ENCODE measurements around the gene FGF12. TPM values are rescaled to one million over a fixed set of nuclear protein-coding genes. Genes with fewer than 3 reads are reported as not detected.

The FGF12 gene
- polyA plus RNA-seq, 2 of the 4 experiments (the other 2 are of a cell fraction), result 0.63 to 1.1 TPM

DNA sequence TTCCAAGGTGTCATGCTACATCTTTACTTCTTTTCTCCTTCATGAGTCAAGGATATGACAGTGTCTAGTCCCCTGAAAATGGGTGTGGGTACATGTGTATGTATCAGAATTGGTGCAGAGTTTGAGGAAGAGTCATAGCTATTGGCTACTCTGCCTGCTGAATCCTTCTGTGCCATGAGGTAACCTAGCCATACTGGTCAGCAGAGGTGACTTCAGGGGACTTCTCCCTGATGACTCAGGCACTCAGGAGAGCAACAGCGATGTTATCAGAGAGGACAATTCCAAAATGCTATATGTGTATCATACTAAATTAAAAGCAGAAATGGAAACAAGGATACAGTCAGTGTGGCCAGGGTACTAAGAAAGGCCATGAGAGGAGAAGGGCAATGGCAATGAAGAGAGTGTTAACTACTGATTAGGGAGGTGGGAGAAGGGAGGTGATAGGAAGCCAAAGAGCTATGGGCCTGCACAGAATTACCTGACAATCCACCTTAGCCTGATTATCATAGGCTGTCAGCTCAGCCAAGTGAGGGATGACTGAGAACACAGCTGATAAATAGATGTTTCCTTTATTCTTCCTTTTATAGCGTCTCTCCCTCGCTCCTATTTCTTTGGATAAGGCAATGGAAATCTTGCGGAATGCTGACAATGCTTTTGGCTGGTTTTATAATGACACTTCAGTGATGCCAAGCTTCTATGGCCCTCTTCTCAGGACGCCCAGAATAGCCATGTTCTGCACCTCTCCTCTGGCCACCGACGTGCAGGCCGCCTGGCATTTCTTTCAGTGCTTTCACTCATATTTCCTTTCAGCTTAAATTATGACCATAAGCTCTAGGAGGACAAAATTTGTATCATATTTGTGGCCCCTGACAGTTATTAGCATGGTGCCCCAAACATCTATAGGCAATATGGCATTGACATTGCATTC, 90.6 kb downstream of the FGF12 start:
- no peak for TF ChIP-seq HDAC2 (IDR thresholded peaks at IDR 0.05)
- no peak for TF ChIP-seq HOXA7 (CRISPR knock-in tag; IDR thresholded peaks at IDR 0.05)
- TF ChIP-seq, protein P1, sequence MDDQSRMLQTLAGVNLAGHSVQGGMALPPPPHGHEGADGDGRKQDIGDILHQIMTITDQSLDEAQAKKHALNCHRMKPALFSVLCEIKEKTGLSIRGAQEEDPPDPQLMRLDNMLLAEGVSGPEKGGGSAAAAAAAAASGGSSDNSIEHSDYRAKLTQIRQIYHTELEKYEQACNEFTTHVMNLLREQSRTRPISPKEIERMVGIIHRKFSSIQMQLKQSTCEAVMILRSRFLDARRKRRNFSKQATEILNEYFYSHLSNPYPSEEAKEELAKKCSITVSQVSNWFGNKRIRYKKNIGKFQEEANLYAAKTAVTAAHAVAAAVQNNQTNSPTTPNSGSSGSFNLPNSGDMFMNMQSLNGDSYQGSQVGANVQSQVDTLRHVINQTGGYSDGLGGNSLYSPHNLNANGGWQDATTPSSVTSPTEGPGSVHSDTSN (IDR thresholded peaks at IDR 0.05), result no peak
- Histone ChIP-seq H3K4me1 (no peaks in the 10 kb centered on the region), H3K4me2 (no peak overlapping the region), H3K27ac (no peak overlapping the region), H3K9me3 (no peaks in the 10 kb centered on the region), H3K4me3 (no peak overlapping the region)
- FAIRE-seq (no peak), DNase-seq (ENCODE audit: low read depth in 1 of 2, low spot score in 1 of 2) (no peak), ATAC-seq (no peak)
- WGBS (ENCODE audit: missing lambda C conversion rate), result 26% methylated on average over 8 of the region's 8 CpGs
- POLR2A ChIA-PET, result no interaction called here
- CTCF ChIA-PET, result no interaction called here

DNA sequence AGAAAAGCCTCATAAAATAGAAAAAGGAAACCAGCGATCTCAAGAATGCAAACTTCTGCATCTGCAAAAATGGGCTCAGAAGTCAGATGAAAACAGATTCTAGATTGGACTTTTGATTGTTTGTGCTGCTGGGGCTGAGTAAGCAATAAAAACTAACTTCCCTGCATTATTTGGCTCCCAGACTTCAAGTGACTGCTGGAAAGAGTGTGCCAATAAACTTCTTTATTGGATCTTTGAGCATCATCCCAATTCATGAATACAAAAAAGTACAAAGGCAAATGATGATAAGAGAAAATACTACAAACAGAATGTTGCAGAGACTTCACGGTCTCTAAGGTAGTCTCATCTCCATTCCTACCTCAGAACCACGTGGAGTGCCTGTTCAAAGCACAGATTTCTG, 97.9 kb downstream of the FGF12 start:
- 29% methylated on average over 3 of the region's 3 CpGs for WGBS (ENCODE audit: missing lambda C conversion rate)
- DNase-seq (ENCODE audit: low read depth in 1 of 2, low spot score in 1 of 2) (no peak), FAIRE-seq (no peak), ATAC-seq (no peak)
- Histone ChIP-seq H3K9me3 (no peaks in the 10 kb centered on the region), H3K27ac (no peak overlapping the region), H3K4me2 (no peak overlapping the region), H3K4me1 (no peaks in the 10 kb centered on the region), H3K4me3 (no peak overlapping the region)
- CTCF ChIA-PET, result no interaction called here
- POLR2A ChIA-PET, result no interaction called here
- TF ChIP-seq HOXA7 (CRISPR knock-in tag; IDR thresholded peaks at IDR 0.05) (no peak), FOSB (CRISPR knock-in tag; IDR thresholded peaks at IDR 0.05) (no peak), BHLHE40 (IDR thresholded peaks at IDR 0.05; ENCODE audit: low read depth, low read length) (no peak), RNF2 (IDR thresholded peaks at IDR 0.05; ENCODE audit: borderline replicate concordance, low read depth) (no peak), ZSCAN20 (CRISPR knock-in tag; IDR thresholded peaks at IDR 0.05) (no peak), TP53 (CRISPR knock-in tag; IDR thresholded peaks at IDR 0.05) (no peak), SMC3 (IDR thresholded peaks at IDR 0.05) (no peak), KDM5A (IDR thresholded peaks at IDR 0.05) (no peak), FOSL2 (IDR thresholded peaks at IDR 0.05) (no peak), FOSL2 (CRISPR knock-in tag; IDR thresholded peaks at IDR 0.05) (no peak), EHMT2 (IDR thresholded peaks at IDR 0.05; ENCODE audit: low read depth) (no peak), CHD4 (IDR thresholded peaks at IDR 0.05; ENCODE audit: borderline replicate concordance) (no peak), SREBF2 (IDR thresholded peaks at IDR 0.05) (no peak), EP300 (IDR thresholded peaks at IDR 0.05) (no peak)
- TF ChIP-seq, protein P2, sequence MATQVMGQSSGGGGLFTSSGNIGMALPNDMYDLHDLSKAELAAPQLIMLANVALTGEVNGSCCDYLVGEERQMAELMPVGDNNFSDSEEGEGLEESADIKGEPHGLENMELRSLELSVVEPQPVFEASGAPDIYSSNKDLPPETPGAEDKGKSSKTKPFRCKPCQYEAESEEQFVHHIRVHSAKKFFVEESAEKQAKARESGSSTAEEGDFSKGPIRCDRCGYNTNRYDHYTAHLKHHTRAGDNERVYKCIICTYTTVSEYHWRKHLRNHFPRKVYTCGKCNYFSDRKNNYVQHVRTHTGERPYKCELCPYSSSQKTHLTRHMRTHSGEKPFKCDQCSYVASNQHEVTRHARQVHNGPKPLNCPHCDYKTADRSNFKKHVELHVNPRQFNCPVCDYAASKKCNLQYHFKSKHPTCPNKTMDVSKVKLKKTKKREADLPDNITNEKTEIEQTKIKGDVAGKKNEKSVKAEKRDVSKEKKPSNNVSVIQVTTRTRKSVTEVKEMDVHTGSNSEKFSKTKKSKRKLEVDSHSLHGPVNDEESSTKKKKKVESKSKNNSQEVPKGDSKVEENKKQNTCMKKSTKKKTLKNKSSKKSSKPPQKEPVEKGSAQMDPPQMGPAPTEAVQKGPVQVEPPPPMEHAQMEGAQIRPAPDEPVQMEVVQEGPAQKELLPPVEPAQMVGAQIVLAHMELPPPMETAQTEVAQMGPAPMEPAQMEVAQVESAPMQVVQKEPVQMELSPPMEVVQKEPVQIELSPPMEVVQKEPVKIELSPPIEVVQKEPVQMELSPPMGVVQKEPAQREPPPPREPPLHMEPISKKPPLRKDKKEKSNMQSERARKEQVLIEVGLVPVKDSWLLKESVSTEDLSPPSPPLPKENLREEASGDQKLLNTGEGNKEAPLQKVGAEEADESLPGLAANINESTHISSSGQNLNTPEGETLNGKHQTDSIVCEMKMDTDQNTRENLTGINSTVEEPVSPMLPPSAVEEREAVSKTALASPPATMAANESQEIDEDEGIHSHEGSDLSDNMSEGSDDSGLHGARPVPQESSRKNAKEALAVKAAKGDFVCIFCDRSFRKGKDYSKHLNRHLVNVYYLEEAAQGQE (IDR thresholded peaks at IDR 0.05), result no peak
- TF ChIP-seq, protein P3, sequence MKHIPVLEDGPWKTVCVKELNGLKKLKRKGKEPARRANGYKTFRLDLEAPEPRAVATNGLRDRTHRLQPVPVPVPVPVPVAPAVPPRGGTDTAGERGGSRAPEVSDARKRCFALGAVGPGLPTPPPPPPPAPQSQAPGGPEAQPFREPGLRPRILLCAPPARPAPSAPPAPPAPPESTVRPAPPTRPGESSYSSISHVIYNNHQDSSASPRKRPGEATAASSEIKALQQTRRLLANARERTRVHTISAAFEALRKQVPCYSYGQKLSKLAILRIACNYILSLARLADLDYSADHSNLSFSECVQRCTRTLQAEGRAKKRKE (CRISPR knock-in tag; IDR thresholded peaks at IDR 0.05; ENCODE audit: low read depth), result no peak
- TF ChIP-seq, protein P4, sequence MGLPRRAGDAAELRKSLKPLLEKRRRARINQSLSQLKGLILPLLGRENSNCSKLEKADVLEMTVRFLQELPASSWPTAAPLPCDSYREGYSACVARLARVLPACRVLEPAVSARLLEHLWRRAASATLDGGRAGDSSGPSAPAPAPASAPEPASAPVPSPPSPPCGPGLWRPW (IDR thresholded peaks at IDR 0.05), result no peak

Measured in A549 (cell line).